GM18526 (cell line): ENCODE data around the gene SCARF2.

Experiments used
- POLR2A ChIP-seq: IDR thresholded peaks from 3 replicates; pipeline ENCODE4 v1.6.1; 2011; ENCODE audit not compliant: insufficient read length; ENCODE audit errors: extremely low read depth

SCARF2 gene

DNA sequence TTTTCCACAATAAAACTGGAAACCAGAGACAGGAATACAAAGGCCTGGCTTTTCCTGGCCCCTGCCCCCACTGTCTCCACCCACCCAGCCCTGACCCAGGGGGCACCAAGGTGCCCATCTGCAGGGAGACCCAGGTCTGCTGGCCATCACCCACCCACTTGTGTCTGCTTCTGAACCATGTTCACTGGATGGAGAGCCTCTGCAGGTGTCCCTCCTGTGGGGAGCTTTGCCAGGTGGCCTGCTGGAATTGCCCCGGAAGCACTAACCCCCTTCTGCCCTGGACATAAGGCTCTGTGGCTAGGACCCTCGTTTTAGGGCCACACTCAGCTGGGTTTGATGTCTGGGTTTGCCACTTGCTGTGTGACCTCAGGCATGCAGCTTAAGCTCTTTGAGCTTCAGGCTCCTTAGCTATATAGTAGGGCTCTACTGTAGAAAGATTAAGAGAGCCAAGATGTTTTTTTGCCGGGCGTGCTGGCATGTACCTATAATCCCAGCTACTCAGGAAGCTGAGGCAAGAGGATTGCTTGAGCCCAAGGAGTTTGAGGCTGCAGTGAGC is 3.9 kb downstream of the SCARF2 start:
- TF ChIP-seq POLR2A = no peak

DNA sequence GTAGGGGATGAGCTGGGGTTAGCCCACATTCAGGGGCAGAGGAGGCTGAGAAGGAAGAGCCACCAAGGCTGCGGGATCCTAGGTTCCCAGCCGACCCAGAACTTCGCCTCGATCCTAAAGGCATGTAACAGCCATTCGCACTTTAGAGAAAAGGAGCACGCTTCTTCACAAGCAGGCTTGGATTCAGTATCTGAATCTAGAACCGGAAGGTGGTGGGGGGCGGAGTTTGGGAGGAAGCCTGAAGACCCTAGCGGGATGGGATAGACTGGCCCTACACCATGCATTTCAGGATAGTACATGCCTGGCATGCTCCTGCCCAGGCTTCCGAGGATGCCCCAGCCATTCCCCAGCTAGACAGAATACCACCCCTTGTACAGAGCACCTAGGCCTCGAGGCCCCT is 4.4 kb downstream of the SCARF2 start:
- no peak for TF ChIP-seq POLR2A

DNA sequence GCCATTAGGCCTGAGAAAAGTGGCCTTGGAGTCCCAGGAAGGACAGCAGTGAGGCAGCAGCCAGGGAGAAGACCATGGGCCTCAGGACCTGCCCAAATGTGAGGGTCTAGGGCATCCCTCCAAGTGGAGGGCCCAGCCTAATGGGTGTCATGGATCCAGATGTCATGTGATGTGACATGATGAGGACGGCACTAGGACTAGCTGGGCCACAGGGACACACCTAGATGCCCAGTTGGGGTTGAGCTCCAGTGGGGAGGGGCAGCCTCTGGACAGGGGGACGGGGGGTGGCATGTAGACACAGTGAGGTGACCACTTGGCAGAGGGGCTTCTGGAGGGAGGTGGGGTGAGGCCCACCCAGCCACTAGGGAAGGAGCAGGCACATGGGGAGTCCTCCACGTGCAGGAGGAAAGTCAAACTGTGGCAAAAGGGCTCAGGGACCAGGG is 5.4 kb downstream of the SCARF2 start:
- no peak for TF ChIP-seq POLR2A

DNA sequence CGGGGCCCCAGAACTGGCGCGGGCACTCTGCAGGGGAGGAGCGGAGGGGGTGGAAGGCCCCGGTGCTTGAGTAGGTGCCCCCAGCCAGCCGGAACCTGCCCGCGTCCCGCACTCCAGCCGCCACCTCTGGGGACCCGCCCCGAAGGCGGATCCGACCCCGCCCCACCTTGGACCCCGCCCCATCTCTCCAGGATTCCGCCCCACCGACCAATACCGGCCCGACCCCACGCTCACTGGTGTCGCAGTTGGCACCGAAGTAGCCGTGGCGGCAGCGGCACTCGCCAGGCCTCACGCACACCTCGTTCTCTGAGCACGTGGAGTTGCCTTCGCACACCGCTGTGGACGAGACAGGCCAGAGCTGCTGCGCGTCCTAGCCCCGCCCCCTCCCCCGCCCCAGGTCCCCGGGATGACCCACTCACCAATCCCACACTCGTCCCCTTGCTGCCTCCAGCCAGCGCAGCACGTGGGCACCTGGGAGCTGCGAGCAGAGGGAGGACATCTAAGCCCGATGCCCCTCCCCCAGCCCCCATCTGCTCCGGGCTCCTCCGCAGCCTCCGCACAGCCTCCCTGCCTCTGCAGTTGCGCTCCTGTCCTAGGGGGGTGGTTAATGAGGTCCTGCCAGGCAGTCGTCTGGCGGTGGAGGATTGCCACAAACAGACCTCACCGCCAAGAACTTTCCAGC is 6.0 kb downstream of the SCARF2 start:
- no peak for TF ChIP-seq POLR2A

DNA sequence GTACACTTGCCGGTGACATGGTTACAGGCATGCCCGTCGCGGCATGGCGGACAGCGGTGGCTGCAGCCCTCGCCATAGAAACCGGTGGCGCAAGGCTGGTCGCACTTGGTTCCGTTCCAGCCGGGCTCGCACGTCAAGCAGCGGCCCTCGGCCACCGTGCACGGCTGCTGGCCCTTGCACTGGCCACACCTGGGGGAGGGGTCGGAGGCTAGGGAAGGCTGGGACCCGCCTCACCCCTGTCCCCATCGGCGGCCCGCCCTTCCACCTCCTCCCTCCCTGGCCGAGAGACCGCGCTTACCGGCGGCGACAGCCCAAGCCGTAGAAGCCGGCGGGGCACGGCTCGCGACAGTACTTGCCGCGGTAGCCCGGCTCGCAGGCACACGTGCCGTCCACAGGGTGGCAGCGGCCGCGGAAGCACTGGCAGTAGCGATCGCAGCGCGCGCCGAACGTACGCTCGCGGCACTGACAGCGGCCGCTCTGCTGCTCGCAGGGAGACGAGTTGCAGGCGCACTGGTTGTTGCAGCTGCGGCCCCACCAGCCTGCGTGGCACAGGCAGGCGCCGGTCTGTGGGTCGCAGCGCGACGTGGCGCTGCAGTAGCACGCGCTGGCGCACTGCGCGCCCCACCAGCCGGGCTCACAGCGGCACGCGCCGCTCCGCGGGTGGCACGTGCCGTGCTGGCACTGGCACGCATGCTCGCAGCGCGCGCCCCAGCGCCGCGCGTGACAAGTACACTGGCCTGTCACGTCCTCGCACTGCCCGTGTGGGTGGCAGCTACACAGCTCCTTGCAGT is 6.7 kb downstream of the SCARF2 start:
- no peak for TF ChIP-seq POLR2A

DNA sequence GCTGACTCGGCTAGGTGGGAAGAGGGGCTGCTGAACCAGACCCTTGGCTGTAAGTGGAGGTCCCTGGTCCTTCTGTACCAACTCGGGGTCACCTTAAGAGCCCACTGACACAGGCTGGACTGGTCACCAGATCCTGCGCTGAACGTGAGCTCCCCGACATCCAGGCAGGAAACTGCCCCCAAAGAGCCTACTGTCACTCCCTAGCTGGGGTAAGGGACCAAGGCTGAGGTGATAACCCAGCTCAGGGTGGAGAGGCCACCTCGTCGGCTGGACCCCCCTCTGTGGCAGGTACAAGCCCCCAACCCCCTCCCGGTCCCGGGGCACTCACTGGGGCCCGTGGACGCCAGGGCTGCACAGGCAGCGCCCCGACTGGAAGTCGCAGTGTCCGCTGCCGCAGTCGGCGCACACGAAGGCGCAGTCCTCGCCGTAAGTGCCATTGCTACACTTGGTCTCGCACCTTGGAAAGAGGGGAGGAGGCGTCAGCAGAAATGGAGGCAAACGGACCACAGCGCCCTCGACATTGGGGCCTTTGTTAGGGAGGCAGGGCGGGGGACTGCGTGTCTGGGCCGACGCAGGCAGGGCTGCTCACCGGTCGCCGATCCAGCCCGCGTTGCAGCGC is 7.4 kb downstream of the SCARF2 start:
- TF ChIP-seq POLR2A = no peak

DNA sequence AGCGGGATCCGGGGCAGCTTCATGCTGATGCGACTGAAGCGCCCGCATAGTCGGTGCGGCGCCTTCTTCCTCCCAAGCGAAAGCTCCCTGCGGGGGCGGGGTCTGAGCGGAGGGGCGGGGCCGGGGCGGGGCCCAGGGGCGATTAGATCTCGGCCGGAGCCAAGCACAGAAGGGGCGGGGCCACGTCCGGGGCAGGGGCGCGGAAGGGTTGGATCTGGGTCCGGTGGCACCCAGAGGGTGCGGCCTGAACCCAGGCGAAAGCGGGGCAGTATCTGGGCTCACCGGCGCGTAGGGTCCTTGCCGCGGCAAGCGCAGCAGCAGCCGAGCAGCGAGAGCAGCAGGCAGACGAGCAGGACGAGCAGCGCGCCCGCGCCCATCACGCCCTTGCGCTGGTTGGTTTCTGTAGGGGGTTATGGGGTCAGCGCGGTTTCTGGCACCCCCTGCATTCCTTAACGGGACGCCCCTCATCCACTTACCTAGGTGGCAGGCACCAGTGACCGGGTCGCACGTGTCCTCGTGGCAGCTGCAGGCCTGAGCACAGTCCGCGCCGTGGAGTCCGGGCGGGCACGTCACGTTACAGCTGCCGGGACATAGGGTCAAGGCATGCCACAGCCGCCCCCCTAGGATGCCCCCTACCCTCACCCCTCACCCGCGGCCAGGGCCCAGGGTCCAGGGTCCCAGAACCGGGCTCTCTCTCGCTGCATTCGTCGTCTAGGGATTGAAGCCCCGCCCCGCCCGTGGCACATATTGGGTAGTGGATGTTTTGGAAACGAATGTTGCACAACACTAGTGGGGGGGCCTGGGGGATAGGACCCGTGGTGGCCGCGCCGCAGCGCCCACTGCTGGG is 8.1 kb downstream of the SCARF2 start:
- TF ChIP-seq POLR2A = no peak

DNA sequence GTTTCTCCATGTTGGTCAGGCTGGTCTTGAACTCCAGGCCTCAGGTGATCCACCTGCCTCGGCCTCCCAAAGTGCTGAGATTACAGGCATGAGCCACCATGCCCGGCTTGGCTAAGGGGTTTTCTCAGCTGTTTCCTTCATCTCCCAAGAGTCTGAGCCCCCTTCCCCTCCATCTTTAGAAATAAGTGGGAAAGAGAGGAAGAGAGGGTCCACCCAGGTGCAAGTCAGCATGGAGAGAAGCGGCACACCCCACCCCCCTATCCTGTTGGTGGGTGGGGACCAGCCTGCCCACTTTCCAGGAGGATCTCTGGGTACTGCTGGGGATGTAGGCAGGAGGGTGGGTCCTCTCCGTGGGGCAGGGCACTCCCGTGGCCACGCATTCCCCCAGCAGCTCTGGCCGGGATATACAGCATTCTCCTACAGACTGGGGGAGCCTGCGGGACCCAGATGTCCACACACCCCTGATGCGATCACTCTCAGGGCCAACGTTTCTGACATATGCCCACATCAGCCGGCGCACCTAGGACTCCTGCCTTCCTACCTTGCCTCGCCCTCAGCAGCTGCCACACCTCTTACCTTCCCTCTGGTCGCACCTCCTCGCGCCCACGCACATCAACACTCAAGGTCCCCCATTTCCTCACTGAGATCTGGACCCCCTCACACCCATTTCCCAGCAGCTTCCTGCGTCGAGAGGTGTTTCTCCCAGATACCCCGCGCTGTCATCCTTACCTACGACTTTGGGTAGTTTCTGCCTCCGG is 8.9 kb downstream of the SCARF2 start:
- no peak for TF ChIP-seq POLR2A

DNA sequence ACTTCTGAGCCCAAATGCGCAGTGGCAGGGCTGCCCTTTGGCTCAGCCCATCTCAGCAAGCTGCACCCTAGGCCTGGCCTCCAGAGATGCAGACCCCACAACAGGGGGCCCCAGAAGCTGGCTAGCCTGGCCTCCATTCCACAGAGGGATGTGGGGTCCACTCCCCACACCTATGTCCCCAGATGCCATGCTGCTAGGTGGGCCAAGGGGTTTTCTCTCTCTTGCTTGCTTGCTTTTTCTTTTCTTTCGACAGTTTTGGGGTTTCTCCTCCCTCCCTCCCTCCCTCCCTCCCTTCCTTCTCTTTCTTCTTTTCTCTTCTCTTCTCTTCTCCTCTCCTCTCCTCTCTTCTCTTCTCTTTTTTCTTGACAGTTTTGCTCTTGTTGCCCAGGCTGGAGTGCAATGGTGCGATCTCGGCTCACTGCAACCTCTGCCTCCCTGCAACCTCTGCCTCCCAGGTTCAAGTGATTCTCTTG is 9.6 kb downstream of the SCARF2 start:
- TF ChIP-seq POLR2A = no peak

DNA sequence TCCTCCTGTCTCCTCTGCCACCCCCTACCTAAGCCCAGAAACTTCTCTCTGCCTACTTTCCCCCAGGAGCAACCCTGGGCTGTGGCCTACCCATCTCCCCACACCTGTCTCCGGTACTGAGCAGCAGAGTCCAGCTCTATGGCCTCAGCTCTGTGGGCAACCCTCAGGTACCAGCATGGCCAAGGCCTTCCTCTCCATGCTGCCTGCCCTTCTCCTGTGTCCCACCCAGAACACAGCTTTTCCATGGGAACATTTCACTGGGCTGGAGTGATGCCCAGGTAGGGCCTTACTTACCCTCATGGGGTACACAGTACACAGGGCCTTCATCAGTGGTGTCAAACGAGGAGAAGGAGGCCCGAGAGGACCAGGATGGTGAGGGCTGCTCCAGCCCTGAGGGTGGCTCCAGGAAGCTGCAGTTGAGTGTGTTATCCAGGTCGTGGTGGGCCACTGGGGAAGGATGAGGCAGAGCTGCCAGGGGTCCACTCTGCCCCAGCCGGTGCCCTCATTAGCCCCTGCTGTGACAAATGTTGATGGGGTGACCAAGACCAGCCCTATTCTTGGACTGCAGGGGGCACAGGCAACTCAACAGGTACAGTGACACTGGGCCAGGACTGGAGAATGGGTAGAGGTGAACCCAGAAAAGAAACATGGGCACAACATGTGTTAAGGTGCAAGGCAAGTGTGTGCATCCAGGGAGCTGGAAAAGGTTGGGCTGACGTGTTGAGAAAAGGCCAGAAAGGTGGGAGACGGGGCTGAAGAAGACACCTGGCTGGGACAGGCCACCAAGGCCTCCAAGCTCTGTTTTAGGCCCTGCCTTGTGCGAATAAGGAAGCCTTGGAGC is 10.3 kb downstream of the SCARF2 start:
- TF ChIP-seq POLR2A = no peak

DNA sequence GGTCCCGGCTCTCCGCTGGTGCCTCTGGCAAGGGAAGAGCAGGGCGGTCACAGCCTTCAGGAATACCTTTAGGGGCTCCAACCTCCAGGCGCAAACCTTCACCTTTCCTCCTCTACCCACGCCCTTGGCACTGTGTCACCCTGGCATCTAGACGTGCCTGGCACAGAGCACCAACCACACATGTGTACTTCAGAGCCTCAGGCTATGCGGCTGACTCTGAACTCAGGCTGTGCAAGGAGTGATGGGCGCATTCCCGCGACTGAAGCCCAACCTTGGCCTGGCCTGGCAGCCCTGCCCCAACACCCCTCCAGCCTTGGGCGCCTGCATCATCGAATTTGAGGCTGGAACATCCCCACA is 11.4 kb downstream of the SCARF2 start:
- TF ChIP-seq POLR2A = no peak

DNA sequence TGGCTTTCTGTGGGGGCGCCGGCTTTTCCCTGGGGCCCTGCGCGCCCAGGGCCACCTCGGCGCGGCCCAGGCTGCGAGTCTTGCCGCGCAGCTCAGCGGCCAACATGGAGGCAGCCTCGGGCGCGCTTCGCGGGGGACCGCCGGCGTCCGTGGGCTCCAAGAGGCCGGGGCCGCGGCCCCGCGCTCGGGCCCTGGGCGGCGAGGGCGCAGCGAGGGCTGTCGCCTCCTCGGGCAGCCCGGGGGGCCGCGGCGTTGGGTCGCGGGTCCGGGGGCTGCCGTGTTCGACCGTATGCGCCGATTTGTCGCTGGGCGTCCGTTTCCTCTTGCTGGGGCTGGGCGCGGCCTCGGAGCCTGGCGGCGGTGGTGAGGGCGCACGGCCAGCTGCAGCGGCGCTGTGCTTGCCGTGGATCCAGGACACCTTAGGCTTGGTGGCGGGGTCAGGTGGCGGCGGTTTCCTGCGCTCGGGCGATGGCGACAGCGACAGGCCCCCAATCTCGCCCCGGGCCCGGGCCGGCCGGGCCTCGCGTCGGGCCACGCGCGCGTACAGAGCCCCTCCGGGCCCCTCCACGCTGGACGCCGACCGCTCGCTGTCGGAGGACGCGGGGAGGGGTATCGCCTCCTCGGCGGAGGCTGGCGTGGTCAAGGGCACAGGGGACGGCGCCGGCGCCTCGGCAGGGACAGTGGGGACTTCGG is 11.9 kb downstream of the SCARF2 start:
- TF ChIP-seq POLR2A = no peak
